ENCODE measurements around the gene FAIM.

DNA sequence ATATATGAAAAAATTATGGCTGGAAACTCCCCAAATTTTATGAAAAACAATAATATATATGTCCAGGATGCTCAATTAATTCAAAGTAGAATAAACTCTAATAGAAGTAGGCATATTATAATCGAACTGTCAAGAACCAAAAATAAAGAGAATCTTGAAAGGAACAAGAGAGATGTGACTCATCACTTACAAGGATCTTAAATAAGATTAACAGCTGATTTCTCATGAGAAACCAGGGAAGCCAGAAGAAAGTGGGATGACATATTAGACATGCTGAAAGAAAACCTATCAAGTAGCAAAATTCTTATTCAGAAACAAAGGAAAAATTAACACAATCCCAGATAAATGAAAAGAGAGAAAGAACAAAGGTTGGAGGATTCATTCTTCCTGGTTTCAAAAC is 66.8 kb downstream of the FAIM start:
- TF ChIP-seq, protein P1, sequence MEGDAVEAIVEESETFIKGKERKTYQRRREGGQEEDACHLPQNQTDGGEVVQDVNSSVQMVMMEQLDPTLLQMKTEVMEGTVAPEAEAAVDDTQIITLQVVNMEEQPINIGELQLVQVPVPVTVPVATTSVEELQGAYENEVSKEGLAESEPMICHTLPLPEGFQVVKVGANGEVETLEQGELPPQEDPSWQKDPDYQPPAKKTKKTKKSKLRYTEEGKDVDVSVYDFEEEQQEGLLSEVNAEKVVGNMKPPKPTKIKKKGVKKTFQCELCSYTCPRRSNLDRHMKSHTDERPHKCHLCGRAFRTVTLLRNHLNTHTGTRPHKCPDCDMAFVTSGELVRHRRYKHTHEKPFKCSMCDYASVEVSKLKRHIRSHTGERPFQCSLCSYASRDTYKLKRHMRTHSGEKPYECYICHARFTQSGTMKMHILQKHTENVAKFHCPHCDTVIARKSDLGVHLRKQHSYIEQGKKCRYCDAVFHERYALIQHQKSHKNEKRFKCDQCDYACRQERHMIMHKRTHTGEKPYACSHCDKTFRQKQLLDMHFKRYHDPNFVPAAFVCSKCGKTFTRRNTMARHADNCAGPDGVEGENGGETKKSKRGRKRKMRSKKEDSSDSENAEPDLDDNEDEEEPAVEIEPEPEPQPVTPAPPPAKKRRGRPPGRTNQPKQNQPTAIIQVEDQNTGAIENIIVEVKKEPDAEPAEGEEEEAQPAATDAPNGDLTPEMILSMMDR (IDR thresholded peaks at IDR 0.05; ENCODE audit: low read depth, low read length) = no peak
- TF ChIP-seq POLR2A (IDR thresholded peaks at IDR 0.05; ENCODE audit: extremely low read depth, insufficient read length) = no peak
